Middle frontal gyrus (tissue), 1 donor: ENCODE data around the gene ERP27.

Experiments used
- DNase-seq: peaks from one replicate; pipeline ENCODE4 v3.0.0-alpha.2; 2015; ENCODE audit warnings: low spot score; ENCODE audit errors: extremely low spot score

The ERP27 gene

DNA sequence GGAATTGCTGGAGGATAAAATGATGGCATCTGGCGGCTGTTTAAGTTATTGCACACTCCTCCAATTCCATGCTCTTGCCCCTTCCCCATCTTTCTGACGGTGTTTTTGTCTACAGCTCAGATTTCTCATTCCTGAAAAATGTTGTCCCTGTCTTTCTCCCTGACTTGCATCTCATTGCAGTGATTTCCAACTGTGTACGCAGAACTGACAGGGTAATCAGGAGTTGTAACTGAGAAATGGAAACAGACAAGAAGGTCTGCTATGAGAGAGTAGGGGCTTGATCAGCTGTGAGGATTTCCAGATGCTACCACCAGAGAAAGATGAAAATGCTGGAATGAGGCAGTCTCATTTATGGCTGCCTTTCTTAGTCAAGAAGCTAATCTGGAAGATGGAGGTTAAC is 1.3 kb downstream of the ERP27 start:
- DNase-seq, result no peak

DNA sequence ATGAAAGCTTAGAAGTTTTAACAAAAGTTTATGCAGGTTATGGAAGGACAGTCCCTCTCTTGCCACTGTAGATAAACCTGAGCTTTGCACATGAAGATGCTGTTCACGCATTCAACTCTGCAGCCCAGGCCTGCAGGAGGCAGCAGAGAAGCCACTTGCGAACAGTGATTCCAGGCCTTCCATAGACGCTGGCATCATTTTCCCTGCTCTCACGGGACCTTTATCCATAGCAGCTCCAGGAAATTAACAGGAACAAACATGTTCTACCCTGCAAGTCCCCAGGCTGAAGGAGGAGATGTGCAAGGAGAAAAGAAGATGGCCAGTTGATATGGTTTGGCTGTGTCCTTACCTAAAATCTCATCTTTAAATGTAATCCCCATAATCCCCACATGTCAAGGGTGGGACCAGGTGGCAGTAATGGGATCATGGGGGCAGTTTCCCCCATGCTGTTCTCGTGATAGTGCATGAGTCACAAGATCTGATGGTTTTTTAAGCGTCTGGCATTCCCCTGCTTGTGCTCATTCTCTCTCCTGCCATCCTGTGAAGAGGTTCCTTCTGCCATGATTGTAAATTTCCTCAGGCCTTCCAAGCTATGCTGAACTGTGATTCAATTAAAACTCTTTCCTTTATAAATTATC is 2.0 kb downstream of the ERP27 start:
- DNase-seq, result no peak

DNA sequence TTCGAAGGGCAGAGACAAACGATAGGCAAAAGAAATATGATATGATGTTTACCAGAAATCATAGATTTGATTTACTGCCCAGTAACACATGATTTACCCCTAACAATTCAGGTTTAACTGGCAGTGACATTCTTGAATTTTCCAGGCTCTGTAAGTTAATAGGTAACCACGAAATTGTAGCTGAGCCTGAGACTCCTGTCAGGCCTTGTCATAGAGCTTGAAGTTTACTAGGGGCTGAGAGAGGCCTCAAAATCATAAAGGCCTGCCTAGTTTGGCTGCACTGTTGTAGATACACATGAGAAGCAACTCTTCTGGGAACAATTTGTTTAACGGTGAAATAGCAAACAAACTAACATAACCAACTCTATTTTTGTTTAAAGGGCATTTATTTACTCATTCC is 3.3 kb downstream of the ERP27 start:
- no peak for DNase-seq

DNA sequence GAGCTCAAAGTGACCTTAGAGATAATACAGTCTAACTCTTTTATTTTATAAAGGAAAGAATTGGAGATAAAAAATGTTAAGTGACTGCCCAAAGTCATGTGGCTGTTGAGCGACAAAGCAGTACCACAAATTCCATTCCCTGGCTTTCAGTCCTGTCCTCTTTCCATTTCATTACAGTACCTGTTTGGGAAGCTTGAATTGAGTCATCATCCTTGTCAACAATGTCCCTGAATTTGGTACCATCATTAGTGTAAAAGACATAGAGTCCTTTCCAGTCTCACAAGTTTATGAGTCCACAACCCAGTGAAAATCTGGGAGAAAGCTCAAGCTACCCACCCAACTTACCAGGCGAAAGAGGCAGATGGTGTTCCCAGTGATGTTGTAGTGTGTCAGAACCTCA is 3.8 kb downstream of the ERP27 start:
- no peak for DNase-seq

DNA sequence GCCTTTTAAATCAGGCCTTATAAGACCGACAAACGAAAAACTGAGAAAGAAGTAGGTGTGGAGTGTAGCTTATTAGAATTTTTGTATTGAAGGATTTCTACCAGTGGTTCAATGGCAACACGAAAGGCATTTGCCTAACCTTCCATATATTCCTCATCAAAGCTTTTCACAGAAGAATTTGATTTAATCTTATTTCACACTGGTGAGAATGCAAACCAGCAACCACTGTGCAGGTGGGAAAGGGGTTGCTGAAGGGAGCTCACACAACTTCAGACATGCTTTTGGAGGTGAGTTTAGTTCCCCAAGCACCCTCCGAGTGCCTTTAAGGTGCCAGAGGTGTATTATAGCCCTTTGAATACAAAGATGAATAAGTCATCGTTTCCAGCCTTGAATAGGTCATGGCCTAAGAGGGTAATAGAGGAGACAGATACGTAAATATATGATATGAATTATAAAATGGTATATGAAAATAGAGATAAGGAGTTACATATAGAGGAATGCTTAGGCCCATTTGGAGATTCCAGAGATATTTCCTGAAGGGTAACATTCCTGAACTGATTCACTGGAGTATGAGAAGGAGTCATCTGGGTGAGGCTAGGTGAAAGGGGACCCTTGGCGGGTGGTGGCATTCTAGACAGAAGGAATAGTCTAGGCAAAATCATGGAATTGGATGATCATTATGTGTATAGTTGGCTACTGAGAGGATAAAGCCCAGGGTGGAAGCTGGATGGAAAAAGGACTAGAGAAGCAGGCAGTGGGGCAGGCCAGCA is 6.4 kb downstream of the ERP27 start:
- no peak for DNase-seq

DNA sequence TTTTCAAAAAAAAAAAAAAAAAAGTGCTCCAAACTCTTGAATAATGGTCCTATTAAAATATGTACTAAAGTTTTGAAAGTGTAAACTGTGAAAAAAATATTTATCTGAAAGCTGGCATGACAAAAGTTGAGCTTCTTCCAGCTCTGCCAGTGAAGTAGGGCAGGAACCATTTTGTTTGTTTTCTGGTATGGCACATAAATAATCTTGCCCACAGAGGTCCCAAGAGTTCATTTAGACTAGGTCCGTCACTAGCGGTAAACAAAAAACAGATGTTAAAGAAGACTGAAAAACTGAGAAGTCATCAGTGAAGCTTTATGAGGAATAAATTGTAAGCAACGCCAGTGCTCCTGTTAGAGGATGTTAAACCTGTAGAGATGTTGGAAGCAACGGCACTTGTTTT is 7.0 kb downstream of the ERP27 start:
- DNase-seq, result no peak

DNA sequence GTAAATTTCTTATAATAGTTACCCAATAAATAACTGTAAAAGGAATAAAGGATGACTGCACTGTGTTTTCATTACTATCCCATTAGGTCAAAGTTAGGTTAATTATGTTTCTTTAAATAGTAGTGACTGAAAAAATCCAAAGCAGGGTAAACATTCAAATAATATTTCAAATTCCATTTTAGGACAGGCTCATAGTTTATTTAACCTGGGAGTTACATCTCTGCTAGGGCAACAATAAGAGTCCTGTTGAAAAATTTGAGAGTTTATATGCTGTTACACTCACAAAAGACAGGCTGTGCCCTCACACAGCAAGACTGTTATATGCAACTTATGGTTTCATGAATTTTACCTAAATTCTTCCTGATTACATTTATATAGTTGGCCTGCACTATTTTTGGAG is 8.0 kb downstream of the ERP27 start:
- DNase-seq, result no peak

DNA sequence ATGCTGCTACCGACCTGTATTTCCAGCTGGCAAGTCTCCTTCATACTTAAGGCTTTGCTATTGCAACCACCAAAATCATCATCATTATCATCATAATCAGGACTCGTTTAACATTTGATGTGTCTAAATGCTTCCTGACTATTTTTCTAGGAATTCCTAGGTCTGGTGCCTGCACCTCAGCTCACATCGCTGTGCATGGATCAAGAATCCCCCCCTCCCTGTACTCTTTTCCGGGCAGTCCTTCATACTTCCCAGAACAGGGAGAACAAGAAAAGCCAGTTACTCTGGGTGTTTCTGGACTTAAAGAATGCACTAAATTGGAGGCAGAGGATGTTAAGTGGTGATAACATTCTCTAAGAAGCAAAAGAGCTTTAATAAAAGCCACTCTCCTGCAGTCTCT is 9.4 kb downstream of the ERP27 start:
- no peak for DNase-seq

DNA sequence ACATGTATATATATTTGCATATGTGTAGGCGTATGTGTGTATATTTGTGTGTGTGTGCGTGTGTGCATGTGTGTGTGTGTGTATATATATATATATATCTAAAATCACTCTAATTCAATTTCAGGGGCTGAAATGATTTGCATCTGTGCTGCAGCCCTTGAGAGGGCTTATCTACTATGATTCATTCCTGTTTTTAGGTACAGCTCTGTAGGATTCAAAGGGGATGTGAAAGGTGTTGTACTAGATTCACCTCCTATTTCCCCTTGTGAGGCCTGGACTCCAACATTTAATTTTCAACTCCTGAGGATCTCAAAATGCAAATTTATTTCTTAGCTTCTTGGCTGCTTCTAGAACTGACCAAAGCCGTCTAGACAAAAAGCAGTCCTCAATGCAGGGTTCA is 11.1 kb downstream of the ERP27 start:
- no peak for DNase-seq

DNA sequence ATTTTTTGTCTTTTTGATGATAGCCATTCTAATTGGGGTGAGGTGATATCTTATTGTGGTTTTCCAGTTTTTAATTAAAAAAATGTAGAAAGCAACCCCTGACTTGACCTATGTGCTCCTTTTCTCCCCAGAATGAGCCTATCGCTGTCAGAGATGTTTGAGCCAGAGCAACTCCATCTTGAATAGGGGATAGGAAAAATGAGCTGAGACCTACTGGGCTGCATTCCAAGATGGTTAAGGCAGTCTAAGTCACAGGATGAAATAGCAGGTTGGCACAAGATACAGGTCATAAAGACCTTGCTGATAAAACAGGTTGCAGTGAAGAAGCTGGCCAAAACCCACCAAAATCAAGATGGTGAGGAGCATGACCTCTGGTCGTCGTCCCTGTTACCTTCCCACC is 13.8 kb downstream of the ERP27 start:
- no peak for DNase-seq

DNA sequence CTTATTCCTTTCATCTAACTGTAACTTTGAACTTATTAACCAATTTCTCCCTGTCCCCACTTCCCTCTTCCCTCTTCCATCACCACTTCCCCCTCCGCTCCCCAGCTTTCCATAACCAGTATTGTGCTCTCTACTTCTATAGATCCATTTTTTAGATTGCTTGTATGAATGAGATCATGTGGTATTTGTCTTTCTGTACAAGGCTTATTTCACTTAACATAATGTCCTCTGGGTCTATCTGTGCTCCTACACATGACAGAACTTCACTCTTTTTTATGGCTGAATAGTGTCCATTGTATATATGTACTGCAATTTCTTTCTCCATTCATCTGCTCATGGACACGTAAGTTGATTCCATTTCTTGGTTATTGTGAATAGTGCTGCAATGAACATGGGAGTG is 14.4 kb downstream of the ERP27 start:
- no peak for DNase-seq

DNA sequence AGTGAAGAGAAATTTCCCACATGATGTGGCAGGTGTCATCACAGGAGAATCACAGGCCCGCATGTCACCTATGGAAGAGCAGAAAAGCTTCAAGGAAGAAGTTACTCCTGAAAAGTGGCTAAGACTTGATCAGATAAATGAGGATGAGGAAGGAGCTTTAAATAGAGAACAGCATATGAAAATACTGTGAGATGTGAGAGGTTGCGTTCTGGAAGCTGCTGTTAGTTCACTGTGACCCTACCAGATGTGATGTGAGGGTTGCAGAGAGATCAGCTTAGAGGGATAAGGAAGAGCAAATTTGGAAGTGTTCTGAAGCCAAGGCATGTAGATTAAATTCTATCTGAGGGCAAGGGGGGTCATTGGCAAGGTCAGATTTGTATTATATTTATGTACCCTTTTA is 17.1 kb downstream of the ERP27 start:
- DNase-seq, result no peak

DNA sequence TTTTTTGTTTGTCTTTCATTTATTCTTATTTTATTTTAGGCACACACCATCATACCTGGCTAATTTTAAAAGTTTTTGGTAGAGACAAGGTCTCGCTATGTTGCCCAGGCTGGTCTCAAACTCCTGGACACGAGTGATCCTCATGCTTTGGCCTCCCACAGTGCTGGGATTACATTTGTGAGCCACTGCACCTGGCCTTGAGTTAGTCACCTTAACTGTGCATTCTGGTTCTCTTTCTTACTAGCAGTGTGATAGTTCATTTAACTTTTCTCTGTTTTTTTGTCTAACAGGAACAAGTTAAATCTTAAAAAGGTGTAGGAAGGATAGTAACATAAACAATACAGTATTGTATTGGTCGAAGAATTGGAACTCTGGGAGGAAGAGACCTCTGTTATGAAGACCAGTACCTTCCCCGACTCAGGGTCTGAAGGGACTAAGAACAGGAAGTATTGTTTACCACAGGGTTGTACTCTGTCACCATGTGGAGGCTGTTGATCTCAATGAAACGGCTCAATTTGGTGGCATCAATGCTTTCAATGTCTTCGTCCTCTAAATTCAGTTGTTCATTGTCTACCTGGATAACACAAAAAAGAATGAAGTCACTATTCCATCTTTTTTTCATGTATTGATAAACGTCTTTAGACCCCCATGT is 17.7 kb downstream of the ERP27 start:
- no peak for DNase-seq

DNA sequence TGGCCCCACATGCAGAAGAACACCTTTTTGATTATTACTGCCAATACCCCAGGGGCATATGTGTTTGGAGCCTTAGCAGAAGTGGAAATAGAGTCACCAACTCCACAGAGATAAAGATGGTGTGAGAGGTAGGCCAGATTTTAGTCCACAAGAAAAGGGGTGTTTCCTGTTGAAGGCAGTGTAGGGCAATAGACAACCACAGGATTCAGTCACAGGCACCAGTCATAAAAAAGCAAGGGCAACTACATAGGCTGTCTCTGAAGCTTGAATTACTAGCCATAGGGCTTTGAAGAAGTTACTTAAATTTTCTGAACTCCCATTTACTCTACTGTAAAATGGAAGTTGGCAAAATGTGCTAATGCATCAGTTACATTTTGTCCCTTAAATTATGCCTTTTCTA is 18.9 kb downstream of the ERP27 start:
- no peak for DNase-seq

DNA sequence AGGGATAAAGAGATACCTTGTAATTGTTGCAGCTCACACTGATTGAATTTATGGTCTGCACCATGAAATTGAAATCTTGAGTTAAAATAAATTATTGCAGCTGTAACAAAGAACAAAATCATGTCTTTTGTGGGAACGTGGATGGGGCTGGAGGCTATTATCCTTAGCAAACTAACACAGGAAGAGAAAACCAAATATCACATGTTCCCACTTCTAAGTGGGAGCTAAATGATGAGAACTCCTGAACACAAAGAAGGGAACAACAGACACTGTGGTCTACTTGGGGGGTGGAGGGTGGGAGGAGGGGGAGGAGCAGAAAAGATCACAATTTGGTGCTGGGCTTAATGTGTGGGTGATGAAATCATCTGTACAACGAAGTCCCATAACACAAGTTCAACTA is 22.6 kb downstream of the ERP27 start:
- no peak for DNase-seq

DNA sequence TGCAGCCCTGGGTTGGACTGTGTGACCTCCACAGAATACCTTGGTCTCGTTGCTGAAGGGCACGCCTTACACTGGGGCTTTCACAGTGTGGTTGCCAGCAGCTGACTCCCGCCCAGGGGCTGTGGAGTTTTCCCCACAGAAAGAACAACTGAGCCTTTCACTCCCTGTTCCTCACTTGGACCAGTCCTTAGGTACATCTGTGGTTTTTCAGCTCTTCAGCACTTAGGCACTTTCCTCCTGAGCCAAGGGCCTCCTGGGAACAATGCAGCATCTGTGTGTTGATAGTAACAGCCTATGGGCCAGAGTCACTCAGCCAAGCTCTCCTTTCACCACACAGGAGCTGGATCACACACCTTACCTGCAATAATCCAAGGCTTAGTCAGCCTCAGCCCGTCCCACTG is 25.0 kb downstream of the ERP27 start:
- no peak for DNase-seq

DNA sequence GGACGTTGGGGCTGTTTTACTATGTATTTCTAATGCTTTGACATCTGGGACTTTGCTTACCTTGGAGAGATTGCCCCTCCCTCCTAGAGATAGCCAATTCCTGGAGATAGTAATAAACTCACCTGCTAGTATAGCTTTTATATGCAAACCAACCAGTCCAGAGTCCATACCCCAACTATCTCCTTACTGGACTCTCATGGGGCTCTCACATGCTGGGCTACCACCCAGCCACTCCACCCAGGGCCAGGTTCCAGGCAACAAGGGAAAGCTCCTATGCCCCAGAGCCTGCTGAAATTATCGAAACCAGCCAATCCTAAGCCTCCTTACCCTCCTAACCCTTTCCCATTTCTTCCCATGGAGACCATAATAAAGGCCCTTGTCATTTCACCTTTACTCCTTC is 27.2 kb downstream of the ERP27 start:
- no peak for DNase-seq

DNA sequence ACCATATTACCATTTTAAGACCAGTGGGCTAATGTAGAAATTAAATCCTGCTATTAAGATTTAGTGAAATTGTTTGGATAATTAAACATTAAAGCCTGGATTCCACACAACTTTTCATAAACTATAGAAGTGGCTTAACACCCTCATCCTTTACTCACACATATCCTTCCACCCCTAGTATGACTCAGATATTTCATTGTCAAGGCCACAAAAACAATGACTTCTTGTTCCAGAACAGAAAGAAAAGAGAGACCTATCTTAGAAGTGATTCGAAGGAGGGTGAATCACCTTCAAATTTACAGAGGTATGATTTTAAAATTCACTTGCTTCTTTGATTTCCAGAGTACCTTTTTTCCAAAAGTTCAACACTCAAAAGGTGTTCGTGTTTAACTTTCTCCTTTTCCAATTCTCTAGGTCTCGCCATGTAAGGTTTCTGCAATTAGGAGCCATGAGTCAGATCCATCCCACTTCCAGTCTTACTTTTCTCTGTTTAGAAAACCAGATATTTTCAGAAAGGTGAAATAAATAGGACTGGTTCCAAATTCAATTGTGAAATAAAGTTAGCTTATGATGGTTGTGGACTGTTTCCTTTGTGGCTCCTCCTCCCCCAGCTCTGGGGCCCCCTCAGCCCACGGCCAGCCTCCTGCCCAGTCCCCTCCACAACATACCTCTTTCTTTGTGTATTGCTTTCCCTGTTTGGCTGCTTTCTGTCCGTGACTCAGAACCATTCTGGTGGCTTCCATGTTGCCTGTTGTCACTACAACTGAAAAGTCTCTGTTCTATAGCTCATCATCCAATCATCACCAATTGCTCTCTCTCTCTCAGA is 28.0 kb downstream of the ERP27 start:
- no peak for DNase-seq

DNA sequence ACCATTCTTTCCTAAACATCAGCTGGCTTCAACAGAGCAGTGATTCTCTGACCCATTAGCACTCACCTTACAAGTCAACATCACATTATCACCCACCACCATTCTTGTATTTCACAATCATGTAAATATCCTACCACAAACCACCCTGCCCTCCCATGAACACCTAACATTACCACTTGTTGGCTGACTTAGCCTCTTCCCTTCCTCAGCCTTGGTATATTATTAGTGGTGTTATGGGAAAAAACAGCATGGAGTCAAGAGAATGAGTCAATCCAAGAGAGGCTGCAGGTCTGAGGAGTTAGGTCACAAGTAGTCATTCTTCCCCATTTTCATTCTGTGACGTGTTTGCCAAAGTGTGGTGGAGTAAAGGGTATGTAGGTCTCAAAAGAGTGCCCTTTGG is 30.4 kb downstream of the ERP27 start:
- DNase-seq, result no peak

DNA sequence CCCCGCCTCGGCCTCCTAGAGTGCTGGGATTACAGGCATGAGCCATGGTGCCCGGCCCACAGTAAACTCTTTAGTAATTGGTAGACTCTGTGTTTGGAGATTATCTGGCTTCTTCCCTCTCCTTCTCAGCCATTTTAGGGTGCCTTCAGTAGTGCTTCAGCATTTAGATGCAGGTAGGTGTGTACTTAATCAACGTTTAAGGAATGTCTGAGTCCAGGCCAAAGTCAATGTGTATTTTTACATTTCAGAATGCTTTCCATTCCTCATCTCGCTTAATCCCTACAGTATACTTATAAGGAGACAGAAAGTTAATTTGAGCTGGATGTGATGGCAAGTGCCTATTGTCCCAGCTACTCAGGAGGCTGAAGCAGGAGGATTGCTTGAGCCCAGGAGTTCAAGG is 32.2 kb downstream of the ERP27 start:
- DNase-seq, result no peak

DNA sequence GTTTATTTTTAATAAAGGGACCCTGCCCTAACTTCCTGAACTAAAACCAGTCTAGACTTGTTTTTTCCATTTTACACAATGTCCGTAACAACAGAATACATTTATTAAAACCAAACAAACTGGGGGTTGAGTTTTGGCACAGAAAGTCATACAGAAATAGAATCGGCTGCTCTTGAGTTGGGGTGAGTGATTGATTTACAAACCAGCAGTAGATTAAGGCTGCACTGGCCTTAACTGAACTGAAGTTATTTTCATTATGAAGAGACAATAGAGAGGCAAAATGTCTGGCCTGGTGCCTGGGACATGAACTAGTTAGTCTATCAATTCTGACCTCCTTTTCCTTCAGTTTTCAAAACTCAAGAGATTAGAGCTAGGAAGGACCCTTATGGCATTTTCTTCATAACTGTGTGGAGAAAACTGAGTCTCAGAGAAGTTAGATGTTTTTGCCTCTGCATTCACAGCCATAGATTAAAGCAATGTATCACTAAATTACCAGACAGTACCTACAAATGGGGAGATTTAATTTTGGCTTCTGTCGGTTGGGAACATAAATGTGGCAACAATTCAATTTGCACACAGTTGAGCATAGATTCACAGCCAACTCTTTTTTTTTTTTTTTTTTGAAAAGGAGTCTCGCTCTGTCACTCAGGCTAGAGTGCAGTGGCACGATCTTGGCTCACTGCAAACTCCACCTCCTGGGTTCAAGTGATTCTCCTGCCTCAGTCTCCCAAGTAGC is 32.9 kb downstream of the ERP27 start:
- DNase-seq, result no peak
